ENCODE data around the gene OTUD3.

Gene OTUD3

GRCh38 chr1:19858893-19859292, 23.3 kb upstream of the OTUD3 start:
- Histone ChIP-seq H3K4me3 (no peak overlapping the region), H3K9me3 (peaks cover 5 to 14% (median 5%) of the 10 kb centered on the region in 3 donors), H3K27me3 (peaks cover 0 to 4% of the 10 kb centered on the region in 2 donors), H3K36me3 (no peaks in the 10 kb centered on the region), H3K27ac (no peak overlapping the region), H3K4me1 (no peaks in the 10 kb centered on the region)
- TF ChIP-seq CTCF (IDR thresholded peaks at IDR 0.05), result no peak
- DNase-seq, result no peak
- intact Hi-C loops (cut with DNase I; ENCODE audit: low total_unique reads), result no loop called here

GRCh38 chr1:19859876-19860275, 22.3 kb upstream of the OTUD3 start:
- no peak for TF ChIP-seq CTCF (IDR thresholded peaks at IDR 0.05)
- DNase-seq, result no peak

GRCh38 chr1:19860418-19860817, 21.8 kb upstream of the OTUD3 start:
- no peak overlapping the region for H3K4me3 ChIP-seq
- H3K4me1 ChIP-seq, result no peaks in the 10 kb centered on the region
- intact Hi-C loops (cut with DNase I; ENCODE audit: low total_unique reads), result loop anchor here (5.0 kb wide), 1 partner anchor 1508 kb away; no protein-coding TSS in a partner anchor
- H3K9me3 ChIP-seq, result peaks cover 5 to 14% (median 7%) of the 10 kb centered on the region in 3 donors
- H3K27ac ChIP-seq, result no peak overlapping the region
- no peak for DNase-seq
- H3K36me3 ChIP-seq, result no peaks in the 10 kb centered on the region
- no peak for TF ChIP-seq CTCF (IDR thresholded peaks at IDR 0.05)
- H3K27me3 ChIP-seq, result peaks cover 0 to 4% of the 10 kb centered on the region in 2 donors

More at GRCh38 chr1:19859876-19860275, 22.3 kb upstream of the OTUD3 start:
- Histone ChIP-seq H3K27me3 (peaks cover 0 to 4% of the 10 kb centered on the region in 2 donors), H3K36me3 (no peaks in the 10 kb centered on the region), H3K27ac (no peak overlapping the region), H3K4me1 (no peaks in the 10 kb centered on the region), H3K4me3 (no peak overlapping the region), H3K9me3 (peaks cover 5 to 14% (median 5%) of the 10 kb centered on the region in 3 donors)
- intact Hi-C loops (cut with DNase I; ENCODE audit: low total_unique reads), result loop anchor here (5.0 kb wide), 1 partner anchor 1508 kb away; no protein-coding TSS in a partner anchor

DNA sequence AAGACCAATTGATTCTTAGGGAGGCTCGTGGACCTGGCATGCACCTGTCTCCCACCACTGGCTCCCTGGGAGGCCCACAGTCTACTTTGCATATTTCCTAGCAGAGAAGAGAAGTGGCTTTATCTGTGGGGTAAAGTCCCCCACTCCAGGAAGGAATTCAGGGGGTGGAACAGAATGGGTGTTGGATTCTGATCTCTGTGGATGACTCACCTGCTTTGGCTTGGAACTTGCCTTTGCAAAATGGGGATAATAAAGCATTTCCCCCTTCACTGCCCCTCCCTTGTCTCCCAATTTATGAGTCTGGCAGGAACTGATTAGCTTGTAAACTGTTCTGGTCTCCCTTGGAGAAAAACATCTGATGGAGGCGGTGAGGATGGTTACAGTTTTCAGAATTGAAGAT, 21.2 kb upstream of the OTUD3 start:
- no peak for DNase-seq
- H3K4me3 ChIP-seq, result no peak overlapping the region
- no peaks in the 10 kb centered on the region for H3K36me3 ChIP-seq
- no peak for TF ChIP-seq CTCF (IDR thresholded peaks at IDR 0.05)
- intact Hi-C loops (cut with DNase I; ENCODE audit: low total_unique reads), result loop anchor here (5.0 kb wide), 1 partner anchor 1509 kb away; no protein-coding TSS in a partner anchor
- no peaks in the 10 kb centered on the region for H3K4me1 ChIP-seq
- no peak overlapping the region for H3K27ac ChIP-seq
- H3K27me3 ChIP-seq, result peaks cover 0 to 4% of the 10 kb centered on the region in 2 donors
- H3K9me3 ChIP-seq, result peaks cover 5 to 14% (median 12%) of the 10 kb centered on the region in 3 donors

DNA sequence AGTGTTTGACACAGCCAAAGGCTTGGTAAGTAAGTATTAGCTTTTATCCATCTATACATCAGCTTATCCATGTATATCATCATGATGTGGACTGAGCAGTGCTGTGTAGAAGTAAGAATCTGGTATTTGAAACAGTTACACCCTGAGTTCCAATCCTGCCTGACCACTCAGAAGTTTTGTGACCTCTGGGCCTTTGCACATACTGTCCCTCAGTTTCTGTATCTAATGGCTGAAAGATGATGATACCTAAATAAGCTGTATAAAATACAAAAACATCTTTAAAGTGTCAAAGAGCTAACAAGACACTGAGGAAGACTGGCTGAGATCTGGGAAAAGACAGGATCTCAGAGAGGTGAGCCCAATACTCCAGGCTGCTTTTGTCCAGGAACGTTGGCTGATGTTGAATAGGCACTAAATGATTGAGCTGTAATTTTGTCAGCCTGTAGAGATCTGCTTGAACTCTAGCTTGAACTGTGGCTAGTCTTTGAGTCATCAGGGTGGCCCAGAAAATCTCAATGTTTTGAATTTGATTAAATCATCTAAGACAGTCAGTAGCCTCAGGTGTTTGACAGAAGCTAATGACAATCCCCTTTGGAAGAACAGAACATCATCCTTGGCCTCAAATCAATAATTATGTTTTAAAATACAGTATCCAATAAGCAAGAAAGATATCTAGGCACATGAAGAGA, 20.2 kb upstream of the OTUD3 start:
- H3K9me3 ChIP-seq, result peaks cover 5 to 14% (median 12%) of the 10 kb centered on the region in 3 donors
- DNase-seq, result no peak
- intact Hi-C loops (cut with DNase I; ENCODE audit: low total_unique reads), result loop anchor here (5.0 kb wide), 1 partner anchor 1510 kb away; no protein-coding TSS in a partner anchor
- TF ChIP-seq CTCF (IDR thresholded peaks at IDR 0.05), result no peak
- no peak overlapping the region for H3K4me3 ChIP-seq
- H3K27me3 ChIP-seq, result peaks cover 0 to 11% of the 10 kb centered on the region in 2 donors
- no peaks in the 10 kb centered on the region for H3K4me1 ChIP-seq
- H3K27ac ChIP-seq, result no peak overlapping the region
- H3K36me3 ChIP-seq, result no peaks in the 10 kb centered on the region
